Nasal cavity respiratory epithelium epithelial cell of viscerocranial mucosa (primary cell): ENCODE measurements around the gene TLE1. TPM values are rescaled to one million over a fixed set of nuclear protein-coding genes. Genes with fewer than 3 reads are reported as not detected.

Experiments used
- total RNA-seq: library from RNA; depleted of rRNA; stranded (reverse); fragments of >200 nt; gene quantifications from 2 replicates; pipeline ENCODE4 v1.2.3, GENCODE V29; 2014

The TLE1 gene
- total RNA-seq, result 43.7 and 51.3 TPM in 2 replicates

DNA sequence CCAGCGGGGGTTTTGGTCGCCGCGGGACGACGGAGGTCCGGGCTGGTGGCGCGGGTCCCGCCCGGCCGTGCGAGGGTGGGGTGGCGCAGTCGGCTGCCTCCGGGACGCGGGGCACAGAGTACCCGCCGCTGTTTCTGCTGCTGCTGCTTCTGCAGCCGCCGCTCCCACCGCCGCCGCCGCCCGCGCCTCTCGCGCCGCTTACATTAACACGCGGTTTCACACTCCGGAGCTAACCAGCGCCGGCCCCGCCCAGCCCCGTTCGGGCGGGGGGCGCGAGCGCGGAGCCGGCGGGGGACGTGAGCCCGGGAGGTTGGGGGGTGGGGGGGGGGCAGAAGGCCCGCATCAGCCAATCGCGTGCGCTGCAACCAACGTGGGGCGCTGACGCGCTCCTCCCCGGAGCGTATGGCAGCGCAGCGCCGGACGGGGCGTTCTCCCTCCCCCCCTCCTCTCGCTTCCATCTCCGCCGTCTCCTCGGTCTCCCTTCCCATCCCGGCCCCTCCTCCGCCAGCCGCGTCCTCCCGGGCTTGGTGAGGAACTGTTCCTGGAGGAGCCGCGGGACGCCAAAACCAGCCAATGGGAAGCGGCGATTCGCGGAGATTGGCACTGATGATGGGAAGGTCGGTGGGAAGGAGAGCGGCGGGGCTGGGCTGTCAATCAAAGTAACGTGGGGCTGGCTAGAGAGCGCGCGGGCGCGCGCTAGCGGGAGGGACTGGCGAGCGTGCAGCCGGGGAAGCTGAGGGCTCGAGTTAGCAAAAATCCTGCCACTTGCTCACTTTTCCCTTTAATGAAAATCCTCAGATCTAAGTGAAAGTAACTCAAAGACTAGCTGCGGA is at the start of gene TLE1:
Gene TLE1 (minus strand): TSS at position 205 of the 833 bp plus-strand sequence. CDS start 1,307 bp downstream, outside the sequence.

Other genes starting within 250 kb of the TLE1 start
- gene SPATA31D4, start 238.9 kb upstream of the TLE1 start, total RNA-seq, result not detected in 2 replicates